B cell (primary cell): ENCODE measurements around the gene TRABD2B. TPM values are rescaled to one million over a fixed set of nuclear protein-coding genes. Genes with fewer than 3 reads are reported as not detected.

Experiments
- ATAC-seq: fragments of 200-7000 bp; cut with Tn5 transposase; one replicate; pipeline ENCODE4 v1.10.0; 2021; ENCODE audit warnings: low read depth, mild to moderate bottlenecking, moderate number of reproducible peaks, moderate library complexity
- CTCF ChIA-PET: fragments of 350-600 bp; sonication (Branson Sonifier 250); formaldehyde crosslinking; loops from one replicate; lab custom pipeline; 2021; ENCODE audit warnings: antibody characterized with exemption, inconsistent platforms; lab: Charles Lee
- POLR2A ChIA-PET: fragments of 350-600 bp; sonication (Branson Sonifier 250); formaldehyde crosslinking; loops from one replicate; lab custom pipeline; 2021; ENCODE audit warnings: antibody characterized with exemption; lab: Charles Lee
- DNase-seq: peaks from one replicate; pipeline ENCODE4 v3.0.0; 2013
- H2AFZ ChIP-seq: 2 replicates; pipeline ENCODE4 v1.6.1; 2012; ENCODE audit warnings: mild to moderate bottlenecking, low read depth, low read length; ENCODE audit not compliant: insufficient read depth, poor library complexity, severe bottlenecking
- H3K27ac ChIP-seq, 2 donors: 1 replicate in 1 of 2; 2 replicates in 1 of 2; pipeline ENCODE4 v1.5.1; 2012 to 2013; ENCODE audit warnings: low read length in 2 of 2, mild to moderate bottlenecking in 2 of 2, moderate library complexity in 1 of 2
- H3K27me3 ChIP-seq, 4 experiments: fragments of 200-600 bp in 1 of 4; sonication (generic) in 1 of 4; replicated peaks in 1 of 4; 1 replicate in 2 of 4; 2 replicates in 2 of 4; pipeline versions ENCODE4 v1.6.1 to v1.7.0; 2013 to 2016; ENCODE audit warnings: low read length in 3 of 4, mild to moderate bottlenecking in 2 of 4, mixed read lengths in 1 of 4, moderate library complexity in 1 of 4; ENCODE audit not compliant: insufficient read depth in 4 of 4, control insufficient read depth in 3 of 4; ENCODE audit errors: control extremely low read depth in 1 of 4
- H3K36me3 ChIP-seq, 2 experiments: replicated peaks in 1 of 2; 1 replicate in 1 of 2; 2 replicates in 1 of 2; pipeline versions ENCODE4 v1.6.1 to v1.7.1; 2013; ENCODE audit warnings: low read length in 1 of 2; ENCODE audit not compliant: insufficient read depth in 2 of 2, control insufficient read depth in 1 of 2; ENCODE audit errors: control extremely low read depth in 1 of 2, extremely low read depth in 1 of 2
- H3K4me1 ChIP-seq, 2 donors: fragments of 200-600 bp in 1 of 2; sonication (generic) in 1 of 2; 1 replicate in 1 of 2; 2 replicates in 1 of 2; pipeline versions ENCODE4 v1.5.1 to v1.6.1; 2013 to 2017; ENCODE audit warnings: low read length in 2 of 2; ENCODE audit not compliant: control insufficient read depth in 2 of 2, insufficient read depth in 2 of 2
- H3K4me2 ChIP-seq: replicated peaks from 2 replicates; pipeline ENCODE3; 2012; ENCODE audit warnings: mild to moderate bottlenecking, low read depth, low read length; ENCODE audit not compliant: poor library complexity, severe bottlenecking
- H3K4me3 ChIP-seq, 5 experiments: fragments of 200-600 bp in 1 of 5; sonication (generic) in 1 of 5; 1 replicate in 3 of 5; 2 replicates in 2 of 5; pipeline versions ENCODE4 v1.5.1 to v1.7.0; 2011 to 2016; ENCODE audit warnings: low read length in 4 of 5, mild to moderate bottlenecking in 4 of 5, low read depth in 2 of 5, control low read depth in 1 of 5, moderate library complexity in 1 of 5; ENCODE audit not compliant: insufficient read depth in 1 of 5; ENCODE audit errors: control extremely low read depth in 1 of 5, extremely low read depth in 1 of 5
- H3K79me2 ChIP-seq: fragments of 200-600 bp; sonication (generic); one replicate; pipeline ENCODE4 v1.6.0; 2016; ENCODE audit warnings: low read length; ENCODE audit not compliant: control insufficient read depth, insufficient read depth
- H3K9ac ChIP-seq: fragments of 200-600 bp; sonication (generic); 2 replicates; pipeline ENCODE4 v1.6.1; 2017; ENCODE audit warnings: mild to moderate bottlenecking, low read length, moderate library complexity
- H3K9me3 ChIP-seq, 3 donors: one replicate each; pipeline versions ENCODE4 v1.6.1 to v1.7.1; 2013; ENCODE audit warnings: low read length in 2 of 3; ENCODE audit not compliant: control insufficient read depth in 2 of 3, insufficient read depth in 1 of 3; ENCODE audit errors: control extremely low read depth in 1 of 3
- H4K20me1 ChIP-seq: 2 replicates; pipeline ENCODE4 v1.6.0; 2012; ENCODE audit warnings: mild to moderate bottlenecking, low read length; ENCODE audit not compliant: insufficient read depth, control insufficient read depth, poor library complexity, severe bottlenecking
- H3K27ac Mint-ChIP-seq: one replicate; pipeline ENCODE4 v1.8.0; 2021; ENCODE audit warnings: mixed read lengths
- H3K27me3 Mint-ChIP-seq: one replicate; pipeline ENCODE4 v1.8.0; 2021; ENCODE audit warnings: mixed read lengths
- H3K4me1 Mint-ChIP-seq: one replicate; pipeline ENCODE4 v1.8.0; 2021; ENCODE audit warnings: mixed read lengths
- H3K4me3 Mint-ChIP-seq: one replicate; pipeline ENCODE4 v1.8.0; 2021; ENCODE audit warnings: mixed read lengths
- H3K9me3 Mint-ChIP-seq: one replicate; pipeline ENCODE4 v1.8.0; 2022; ENCODE audit warnings: mixed read lengths; ENCODE audit not compliant: insufficient read depth
- CTCF ChIP-seq: fragments of 200-600 bp; IDR thresholded peaks from one replicate; pipeline ENCODE4 v1.8.0; 2022; ENCODE audit warnings: antibody characterized with exemption, mild to moderate bottlenecking
- EZH2 ChIP-seq: IDR thresholded peaks from 2 replicates; pipeline ENCODE4 v1.6.1; 2012; ENCODE audit warnings: borderline replicate concordance, low read depth, mild to moderate bottlenecking, moderate library complexity, low read length; ENCODE audit not compliant: insufficient read depth, poor library complexity, severe bottlenecking
- WGBS: methylation state at CpG from one replicate; pipeline ENCODE4 v1.1.5; 2013; ENCODE audit warnings: missing lambda C conversion rate; ENCODE audit not compliant: insufficient coverage; 5-methylcytosine and 5-hydroxymethylcytosine counted together
- intact Hi-C: fragments of 100-400 bp; cut with micrococcal nuclease; formaldehyde crosslinking; loops from one replicate; pipeline ENCODE4 v1.10.0; 2022
- polyA plus RNA-seq: library from polyadenylated mRNA; depleted of rRNA; stranded (reverse); fragments of >200 nt; gene quantifications from 2 replicates; pipeline ENCODE4 v1.2.3, GENCODE V29; 2012
- total RNA-seq, 2 donors: library from RNA; stranded (reverse); fragments of 120-200 nt in 1 of 2; gene quantifications; 1 replicate in 1 of 2; 2 replicates in 1 of 2; pipeline versions ENCODE4 v1.2.3 to v1.2.4, GENCODE V29; 2013 to 2022

The TRABD2B gene
- total and polyA plus RNA-seq, 2 donors (not counting 1 experiment from before 2014, with no cell fraction given), result not detected

GRCh38 chr1:47843781-47844557 is 153.2 kb downstream of the TRABD2B start:
- H3K27me3 ChIP-seq, result no peaks in the 10 kb centered on the region
- intact Hi-C loops, result no loop called here
- no peak overlapping the region for H3K4me3 Mint-ChIP-seq

More at GRCh38 chr1:47843781-47844557, 153.2 kb downstream of the TRABD2B start:
- no peak overlapping the region for H3K27ac Mint-ChIP-seq
- no peak overlapping the region for H3K4me3 ChIP-seq
- no peak overlapping the region for H3K4me2 ChIP-seq
- H3K27ac ChIP-seq, result no peak overlapping the region
- no peaks in the 10 kb centered on the region for H3K9me3 ChIP-seq
- no peaks in the 10 kb centered on the region for H3K4me1 ChIP-seq
- H3K27me3 Mint-ChIP-seq, result peaks cover 14% of the 10 kb centered on the region
- TF ChIP-seq CTCF, result no peak
- TF ChIP-seq EZH2, result no peak
- ChIA-PET POLR2A (no interaction called here), CTCF (no interaction called here)
- H3K9me3 Mint-ChIP-seq, result no peaks in the 10 kb centered on the region
- ATAC-seq (no peak), DNase-seq (no peak)
- 84% methylated on average over 7 of the region's 10 CpGs for WGBS
- H3K36me3 ChIP-seq, result no peaks in the 10 kb centered on the region
- H2AFZ ChIP-seq, result no peak overlapping the region
- no peaks in the 10 kb centered on the region for H3K4me1 Mint-ChIP-seq
- no peaks in the 10 kb centered on the region for H4K20me1 ChIP-seq
- H3K9ac ChIP-seq, result no peak overlapping the region
- no peaks in the 10 kb centered on the region for H3K79me2 ChIP-seq
